HT-29 (cell line): ENCODE data around the gene ANO1. TPM values are rescaled to one million over a fixed set of nuclear protein-coding genes. Genes with fewer than 3 reads are reported as not detected.
"Not testable (repeated sequence)": the region's sequence is repeated elsewhere in the genome, so short reads cannot be mapped to it uniquely, and the experiment has no call there.

Experiments used
- DNase-seq: peaks from one replicate; pipeline ENCODE4 v3.0.0-alpha.2; 2015; ENCODE audit warnings: low spot score
- total RNA-seq: library from RNA; depleted of rRNA; stranded (reverse); fragments of >200 nt; shearing (Covaris generic); gene quantifications from 2 replicates; pipeline ENCODE4 v1.2.3, GENCODE V29; 2014

ANO1 gene
- total RNA-seq, 1 experiment from 2014 or later, result 114 TPM

DNA sequence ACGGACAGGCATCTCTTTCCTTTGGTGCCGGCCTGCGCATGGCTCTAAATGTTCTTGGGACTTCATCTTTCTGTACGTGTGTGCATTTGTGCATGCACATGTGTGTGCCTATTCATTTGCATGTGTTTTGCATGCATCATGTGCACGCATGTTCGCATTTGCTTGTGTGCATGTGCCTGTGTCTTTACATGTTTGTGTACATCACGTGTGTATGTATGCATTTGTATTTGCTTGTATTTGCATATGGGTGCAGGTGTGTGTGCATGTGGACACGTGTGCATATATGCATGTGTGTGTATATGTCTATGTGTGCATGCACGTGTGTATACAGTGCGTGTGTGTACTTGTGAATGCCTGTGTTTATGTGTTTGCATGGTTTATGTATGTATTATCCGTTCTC lies 111.5 kb downstream of the ANO1 start:
- no peak for DNase-seq

DNA sequence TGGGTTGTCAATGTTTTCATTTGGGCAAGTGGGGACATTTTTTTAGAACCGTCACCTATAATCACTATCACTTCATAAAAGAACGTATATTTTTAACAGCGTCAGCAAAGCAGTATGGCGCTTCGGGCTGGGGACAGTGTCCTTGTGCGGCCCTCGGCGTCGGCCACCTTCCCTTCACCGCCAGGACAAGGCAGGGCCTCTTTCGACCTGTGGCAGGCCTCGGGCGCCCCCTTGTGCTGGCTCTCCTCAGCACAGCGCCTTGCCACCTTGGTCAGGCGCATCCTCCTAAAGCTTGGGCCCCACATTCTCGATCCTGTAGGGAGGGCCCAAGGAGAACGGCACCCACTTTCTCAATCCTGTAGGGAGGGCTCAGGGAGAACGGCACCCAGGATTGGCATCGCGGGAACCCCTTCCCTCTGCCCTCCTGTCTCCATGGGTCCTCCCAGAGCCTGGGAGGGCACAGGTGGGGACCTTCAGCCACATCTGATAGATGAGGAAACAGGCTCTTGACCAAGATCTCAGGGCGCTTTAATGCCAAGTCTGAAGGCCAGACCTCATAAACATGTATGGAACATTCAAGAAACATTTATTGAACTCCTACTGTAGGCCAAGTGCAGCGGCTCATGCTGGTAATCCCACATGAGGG lies 113.5 kb downstream of the ANO1 start:
- peak; percentile 89 for DNase-seq

DNA sequence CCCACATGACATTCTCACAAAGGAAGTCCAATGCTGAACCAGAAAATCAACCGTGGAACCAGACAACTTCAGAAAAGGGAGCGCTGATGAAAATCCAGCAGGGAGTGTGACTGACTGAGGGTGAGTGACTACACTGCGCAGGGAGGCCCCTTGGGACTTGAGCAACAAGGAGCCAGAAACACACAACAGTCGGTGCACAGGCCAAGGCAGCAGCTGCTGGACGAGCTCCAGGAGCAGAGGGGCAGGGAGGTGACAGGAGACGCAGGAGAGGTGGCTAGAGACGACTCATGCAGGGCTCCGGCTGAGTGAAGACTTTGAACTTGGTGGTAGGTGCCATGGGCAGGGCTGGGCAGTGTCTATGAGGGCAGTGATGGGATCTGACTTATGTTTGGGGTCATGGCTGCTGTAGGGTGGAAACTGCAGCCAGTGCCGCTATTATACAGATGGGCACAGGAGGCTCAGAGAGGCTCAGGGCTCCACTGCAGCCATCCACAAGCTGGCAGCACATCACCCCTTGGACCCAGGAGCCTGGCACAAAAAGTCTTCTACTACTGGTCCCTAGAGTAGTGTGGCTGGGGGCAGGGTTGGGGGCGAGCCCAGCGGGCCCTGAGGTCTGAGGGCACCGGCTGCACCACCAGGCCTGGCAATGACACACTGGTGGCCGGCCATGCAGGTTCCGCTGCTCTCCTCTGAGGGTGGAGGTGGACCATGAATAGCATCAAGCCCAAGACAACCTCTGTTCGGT lies 114.7 kb downstream of the ANO1 start:
- DNase-seq, result peak; percentile 49

DNA sequence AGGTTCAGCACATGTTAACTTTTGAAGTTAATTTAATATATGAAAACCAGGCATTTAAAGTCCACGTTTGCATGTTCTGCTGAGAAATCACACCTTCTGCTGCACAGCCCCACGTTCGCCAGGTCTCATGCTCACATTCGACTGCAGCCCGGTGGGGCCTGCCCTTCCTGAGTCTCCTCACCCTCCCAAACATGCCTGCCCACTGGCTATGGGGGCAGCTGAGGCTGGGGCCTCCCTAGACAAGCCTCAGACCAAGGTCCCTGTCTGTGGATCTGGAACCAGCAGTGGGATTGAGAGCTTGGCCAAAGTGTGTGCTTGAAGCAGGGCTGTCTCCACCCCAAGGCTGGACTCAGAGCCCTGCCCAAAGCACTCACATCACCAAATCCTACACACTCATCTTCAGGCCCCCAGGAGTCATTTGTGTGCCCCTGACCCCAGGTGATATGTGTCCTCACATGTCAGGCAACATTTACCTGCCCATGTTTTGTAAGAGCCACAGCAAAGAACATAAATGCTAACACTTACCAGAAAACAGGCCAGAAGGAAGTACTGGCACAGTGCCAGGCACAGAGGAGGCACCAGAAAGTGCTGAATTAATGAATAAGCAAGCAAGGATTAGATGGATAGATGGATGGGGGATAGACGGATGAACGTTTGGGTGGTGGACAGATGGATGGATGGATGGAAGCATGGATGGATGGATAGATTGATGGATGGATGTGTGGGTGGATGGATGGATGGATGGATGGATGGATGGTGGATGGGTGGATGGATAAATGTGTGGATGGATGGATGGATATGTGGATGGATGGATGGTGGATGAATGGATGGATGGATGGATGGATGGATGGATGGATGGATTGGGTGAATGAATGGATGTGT lies 115.5 kb downstream of the ANO1 start:
- no peak for DNase-seq

DNA sequence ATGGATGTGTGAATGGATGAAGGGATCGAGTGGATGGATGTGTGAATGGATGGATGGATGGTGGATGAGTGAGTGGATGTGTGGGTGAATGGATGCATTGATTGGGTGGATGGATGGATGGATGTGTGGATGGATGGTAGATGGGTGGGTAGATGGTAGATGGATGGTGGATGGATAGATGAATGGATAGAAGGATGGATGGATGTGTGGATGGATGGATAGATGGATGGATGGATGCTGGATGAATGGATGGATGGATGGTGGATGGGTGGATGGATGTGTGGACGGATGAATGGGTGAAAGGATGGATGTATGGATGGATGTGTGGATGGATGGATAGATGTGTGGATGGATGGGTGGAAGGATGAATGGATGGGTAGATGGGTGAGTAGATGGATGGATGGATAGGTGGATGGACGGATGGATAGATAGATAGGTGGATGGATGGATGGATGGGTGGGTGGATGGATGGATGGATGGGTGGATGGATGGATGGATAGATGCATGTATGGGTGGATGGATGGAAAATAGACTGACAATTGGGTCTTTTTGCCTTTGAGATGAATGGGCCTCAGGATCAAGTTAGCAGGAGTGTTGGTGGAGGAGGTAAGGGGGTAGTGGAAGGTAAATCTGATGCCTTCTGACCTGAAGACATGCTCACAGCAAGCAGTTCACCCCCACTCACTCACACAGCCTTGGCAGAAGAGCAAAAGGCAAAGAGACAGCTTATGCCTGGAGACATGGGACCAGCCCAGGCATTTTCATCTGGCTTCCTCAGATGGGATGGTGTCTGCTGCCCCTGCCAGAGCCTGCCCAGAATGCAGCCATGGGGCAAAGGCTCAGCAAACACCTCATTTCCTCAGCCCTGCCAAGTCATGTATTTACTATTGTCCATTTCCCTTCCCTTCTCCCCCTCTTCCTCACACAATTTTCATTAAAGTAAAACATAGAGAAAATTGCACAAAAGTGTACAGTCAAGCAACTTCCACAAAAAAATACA lies 117.0 kb downstream of the ANO1 start:
- no peak for DNase-seq

DNA sequence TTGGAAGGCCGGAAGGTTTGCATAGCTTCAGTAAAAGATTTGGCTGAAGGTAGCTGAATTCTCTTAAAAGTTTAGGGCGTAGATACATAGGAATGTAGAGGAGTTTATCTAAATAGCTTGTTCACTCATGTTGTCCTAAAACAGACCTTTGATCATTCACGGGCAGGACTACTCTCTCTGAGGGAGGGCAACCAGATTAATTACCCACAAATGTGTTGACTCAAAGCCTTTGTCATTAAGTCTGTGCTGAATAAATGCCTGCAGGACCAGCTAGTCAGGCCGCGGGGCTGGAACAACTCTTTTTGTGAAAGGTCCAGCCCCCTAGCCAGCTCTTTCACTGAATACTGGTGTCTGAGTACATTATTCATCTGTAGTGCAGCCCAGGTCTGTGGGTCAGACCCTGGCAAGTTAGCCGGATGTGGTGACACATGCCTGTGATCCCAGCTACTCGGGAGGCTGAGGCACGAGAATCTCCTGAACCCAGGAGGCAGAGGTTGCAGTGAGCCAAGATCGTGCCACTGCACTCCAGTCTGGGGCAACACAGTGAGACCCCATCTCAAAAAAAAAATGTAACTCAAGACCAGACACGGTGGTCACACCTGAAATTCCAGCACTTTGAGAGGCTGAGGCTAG lies 122.2 kb downstream of the ANO1 start:
- DNase-seq, result peak; percentile 88

DNA sequence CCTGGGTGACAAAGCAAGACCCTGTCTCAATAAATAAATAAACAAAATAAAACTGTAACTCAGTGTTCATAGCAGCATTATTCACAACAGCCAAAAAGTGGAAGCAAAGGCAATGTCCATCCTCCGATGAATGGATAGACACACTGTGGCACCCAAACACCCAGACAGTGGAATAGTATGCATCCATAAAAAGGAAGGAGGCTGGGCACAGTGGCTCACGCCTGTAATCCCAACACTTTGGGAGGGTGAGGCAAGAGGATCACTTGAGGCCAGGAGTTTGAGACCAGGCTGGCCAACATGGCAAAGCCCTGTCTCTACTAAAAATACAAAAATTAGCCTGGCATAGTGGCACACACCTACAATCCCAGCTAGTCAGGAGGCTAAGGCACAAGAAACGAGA lies 122.9 kb downstream of the ANO1 start:
- not testable (repeated sequence) for DNase-seq

DNA sequence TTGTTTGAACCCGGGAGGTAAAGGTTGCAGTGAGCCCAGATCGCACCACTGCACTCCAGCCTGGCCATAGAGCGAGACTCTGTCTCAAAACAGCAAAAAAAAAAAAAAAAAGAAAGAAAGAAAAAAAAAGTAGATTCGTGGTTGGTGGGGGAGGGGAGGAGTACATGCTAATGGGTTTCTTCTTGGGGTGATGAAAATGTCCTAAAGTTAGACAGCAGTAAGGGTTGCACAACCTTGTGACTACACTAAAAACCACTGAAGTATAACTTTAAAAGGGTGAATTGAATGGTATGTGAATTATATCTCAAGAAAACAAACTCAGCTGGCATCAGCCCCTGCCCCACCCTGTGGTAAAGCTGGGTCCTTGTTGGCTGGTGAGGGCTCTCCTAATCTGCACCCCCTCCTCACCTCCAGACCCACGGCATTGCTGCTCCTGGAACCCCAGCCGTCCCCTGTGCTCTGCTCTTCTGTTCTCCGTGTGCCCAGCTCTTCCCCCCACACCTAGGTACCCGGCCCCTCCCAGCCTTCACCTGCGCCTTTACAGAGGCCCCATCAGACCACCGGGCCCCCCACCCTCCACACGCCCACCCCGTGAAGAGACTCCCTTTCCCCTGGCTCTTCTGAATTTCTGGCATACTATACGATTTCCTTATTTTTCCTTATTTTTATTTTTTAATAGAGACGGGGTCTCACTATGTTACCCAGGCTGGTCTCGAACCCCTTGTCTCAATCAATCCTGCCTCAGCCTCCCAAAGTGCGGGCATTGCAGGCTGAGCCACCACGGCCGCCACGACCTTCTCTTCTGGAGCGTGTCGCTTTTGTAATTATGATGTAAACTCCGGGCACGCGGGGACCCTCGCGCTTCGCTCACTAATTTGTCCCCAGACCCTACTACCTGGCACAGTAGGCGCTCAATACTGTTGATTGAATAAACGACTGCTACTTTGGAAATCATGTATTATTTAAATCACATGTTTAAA lies 124.1 kb downstream of the ANO1 start:
- DNase-seq, result no peak

DNA sequence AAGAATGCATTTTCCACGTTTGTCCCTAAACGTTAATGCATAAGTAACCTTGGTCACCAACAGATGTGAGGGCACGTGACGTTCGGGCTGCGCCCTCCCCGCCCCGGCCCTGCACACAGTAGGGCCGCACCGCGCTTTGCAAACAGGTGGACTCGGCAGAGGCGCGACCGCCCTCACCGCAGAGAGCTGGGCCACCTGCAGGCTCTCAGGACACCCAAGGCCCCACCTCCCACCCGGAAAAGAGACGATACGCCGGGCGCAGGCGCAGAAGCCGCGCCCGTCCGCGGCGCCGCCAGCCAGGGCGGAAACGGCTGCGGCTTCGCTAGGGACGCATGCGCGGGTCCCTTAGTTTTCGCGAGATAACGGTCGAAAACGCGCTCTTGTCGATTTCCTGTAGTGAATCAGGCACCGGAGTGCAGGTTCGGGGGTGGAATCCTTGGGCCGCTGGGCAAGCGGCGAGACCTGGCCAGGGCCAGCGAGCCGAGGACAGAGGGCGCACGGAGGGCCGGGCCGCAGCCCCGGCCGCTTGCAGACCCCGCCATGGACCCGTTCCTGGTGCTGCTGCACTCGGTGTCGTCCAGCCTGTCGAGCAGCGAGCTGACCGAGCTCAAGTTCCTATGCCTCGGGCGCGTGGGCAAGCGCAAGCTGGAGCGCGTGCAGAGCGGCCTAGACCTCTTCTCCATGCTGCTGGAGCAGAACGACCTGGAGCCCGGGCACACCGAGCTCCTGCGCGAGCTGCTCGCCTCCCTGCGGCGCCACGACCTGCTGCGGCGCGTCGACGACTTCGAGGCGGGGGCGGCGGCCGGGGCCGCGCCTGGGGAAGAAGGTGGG lies 125.0 kb downstream of the ANO1 start, which contains the start of gene FADD:
Gene FADD (plus strand): TSS at position 377 of the 831 bp plus-strand sequence. CDS start 164 bp downstream, at position 541.
- DNase-seq, result peak; percentile 98

DNA sequence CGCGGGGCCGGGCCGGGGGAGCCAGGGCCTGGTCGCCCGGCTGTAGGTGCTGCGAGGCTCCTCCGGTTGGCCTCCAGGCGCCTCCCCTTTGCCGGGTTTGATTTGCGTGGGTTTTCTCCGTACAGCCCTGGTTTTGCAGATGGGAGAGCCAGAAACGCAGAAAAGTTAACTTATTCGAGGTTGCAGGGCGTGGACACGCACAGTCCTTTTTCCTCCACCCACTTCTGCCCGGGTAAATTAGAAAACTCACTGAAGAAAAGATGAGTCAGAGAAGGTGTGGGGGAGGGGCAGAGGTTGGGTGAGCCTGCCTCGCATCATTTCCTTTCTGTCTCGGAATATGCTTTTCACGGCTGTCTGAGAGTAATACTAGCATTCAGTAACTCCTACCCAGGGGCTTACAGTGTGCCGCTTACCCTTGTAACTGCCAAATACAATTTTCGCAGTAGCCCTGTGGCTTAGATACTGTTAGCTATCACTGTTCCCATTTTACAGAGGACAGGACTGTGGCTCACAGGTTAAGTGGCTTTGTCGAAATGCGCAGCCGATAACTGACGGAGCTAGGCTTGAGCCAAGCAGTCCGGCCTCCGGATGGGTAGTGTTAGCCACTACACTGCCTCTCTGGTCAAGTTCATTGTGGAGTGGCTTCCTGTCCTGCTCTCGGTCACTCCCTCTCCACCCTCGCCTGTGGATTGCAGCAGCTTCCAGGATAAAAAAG lies 125.8 kb downstream of the ANO1 start:
- peak; percentile 93 for DNase-seq

DNA sequence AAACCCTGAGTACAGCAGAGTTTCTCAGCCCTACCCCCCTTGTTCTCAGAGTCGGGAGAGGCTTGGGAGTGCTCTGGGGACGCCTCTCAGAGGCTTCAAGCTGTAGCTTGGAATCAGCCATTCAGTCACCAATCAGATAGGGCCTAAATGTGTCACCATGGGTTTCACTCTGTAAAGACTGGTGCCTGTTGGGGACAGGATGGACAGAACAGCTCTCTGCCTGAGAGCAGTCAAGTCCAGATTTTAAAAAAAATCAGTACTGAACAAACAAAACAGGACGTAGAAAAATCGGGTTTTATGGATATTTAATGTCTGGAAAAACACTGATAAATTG lies 126.3 kb downstream of the ANO1 start:
- no peak for DNase-seq

DNA sequence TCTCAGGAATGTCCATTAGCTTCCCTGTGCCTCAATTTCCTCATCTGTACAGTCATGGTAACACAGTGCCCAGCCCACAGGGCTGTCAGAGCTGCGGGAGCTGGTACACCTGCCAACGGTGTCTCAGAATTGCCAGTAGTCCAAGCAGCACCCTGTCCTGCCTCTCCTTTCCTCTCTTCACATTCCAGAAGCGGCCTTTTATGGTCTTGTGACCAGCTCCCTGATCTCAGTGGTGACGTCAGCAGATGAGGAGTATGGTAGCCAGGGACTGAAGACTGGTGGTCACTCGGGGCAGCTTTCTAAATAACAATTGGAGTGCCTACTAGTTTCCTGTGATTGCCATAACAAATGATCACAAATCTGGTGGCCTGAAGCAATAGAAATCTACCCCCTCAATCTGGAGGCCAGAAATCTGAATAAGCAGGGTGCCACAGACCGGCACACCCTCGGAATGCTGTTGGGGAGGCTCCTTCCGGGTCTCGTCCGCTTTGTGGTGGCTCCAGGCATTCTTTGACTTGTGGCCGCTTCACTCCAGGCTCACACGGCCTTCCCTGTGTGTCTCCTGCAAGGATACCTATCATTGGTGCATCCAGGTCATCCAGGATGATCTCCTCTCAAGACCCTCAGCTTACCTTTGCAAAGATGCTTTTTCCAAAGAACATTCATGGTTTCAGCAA lies 127.1 kb downstream of the ANO1 start:
- no peak for DNase-seq

DNA sequence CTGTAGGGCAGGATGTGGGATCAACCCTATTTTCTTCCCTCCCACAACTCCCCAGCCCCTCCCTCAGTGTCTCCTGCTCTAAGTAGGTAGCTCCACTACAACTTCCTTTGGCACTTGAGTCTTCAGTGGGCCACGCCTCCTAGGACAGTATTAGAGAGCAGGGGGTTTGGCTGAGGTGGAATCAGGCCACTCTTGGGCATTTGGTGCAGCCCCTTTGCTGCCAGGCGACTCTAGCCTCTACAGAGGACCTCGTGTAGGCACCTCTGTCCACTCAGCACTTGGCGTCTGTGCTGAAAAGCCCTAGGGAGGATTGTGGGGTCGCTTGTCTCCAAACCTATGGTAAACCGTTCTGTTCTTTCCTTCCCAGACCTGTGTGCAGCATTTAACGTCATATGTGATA lies 127.6 kb downstream of the ANO1 start:
- no peak for DNase-seq

DNA sequence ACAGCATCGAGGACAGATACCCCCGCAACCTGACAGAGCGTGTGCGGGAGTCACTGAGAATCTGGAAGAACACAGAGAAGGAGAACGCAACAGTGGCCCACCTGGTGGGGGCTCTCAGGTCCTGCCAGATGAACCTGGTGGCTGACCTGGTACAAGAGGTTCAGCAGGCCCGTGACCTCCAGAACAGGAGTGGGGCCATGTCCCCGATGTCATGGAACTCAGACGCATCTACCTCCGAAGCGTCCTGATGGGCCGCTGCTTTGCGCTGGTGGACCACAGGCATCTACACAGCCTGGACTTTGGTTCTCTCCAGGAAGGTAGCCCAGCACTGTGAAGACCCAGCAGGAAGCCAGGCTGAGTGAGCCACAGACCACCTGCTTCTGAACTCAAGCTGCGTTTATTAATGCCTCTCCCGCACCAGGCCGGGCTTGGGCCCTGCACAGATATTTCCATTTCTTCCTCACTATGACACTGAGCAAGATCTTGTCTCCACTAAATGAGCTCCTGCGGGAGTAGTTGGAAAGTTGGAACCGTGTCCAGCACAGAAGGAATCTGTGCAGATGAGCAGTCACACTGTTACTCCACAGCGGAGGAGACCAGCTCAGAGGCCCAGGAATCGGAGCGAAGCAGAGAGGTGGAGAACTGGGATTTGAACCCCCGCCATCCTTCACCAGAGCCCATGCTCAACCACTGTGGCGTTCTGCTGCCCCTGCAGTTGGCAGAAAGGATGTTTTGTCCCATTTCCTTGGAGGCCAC lies 128.3 kb downstream of the ANO1 start:
- DNase-seq, result no peak

DNA sequence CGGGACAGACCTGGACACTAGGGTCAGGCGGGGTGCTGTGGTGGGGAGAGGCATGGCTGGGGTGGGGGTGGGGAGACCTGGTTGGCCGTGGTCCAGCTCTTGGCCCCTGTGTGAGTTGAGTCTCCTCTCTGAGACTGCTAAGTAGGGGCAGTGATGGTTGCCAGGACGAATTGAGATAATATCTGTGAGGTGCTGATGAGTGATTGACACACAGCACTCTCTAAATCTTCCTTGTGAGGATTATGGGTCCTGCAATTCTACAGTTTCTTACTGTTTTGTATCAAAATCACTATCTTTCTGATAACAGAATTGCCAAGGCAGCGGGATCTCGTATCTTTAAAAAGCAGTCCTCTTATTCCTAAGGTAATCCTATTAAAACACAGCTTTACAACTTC lies 128.9 kb downstream of the ANO1 start:
- no peak for DNase-seq

DNA sequence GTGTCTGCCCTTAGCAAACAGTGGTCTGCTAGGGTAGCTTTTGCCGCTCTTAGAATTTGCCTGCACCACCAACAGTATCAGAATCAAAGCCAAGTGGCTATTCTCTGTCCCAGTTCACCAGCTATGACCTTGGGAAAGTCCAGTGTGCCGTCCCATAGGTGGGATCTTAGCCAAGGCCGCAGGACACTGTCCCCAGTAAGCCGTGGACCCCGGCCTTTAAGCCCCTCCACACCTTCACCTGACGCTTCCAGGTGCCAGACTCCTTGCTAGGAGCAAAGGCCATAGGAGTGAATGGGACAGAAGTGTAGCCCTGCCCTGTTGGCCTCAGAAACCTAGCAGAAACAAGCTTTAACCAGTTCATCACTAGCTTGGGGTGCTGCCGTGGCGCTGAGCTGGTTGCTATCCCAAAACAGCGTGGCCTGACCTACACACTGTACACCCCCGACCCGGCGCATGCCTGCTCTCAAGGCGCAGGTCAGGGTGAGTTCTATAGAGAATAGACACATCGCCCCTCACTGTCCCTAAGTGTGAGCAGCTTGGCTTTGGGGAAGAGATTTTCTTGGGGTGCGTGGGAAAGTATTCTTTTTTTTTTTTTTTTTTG lies 129.5 kb downstream of the ANO1 start:
- no peak for DNase-seq
